ENCODE measurements around the gene DHFR2. TPM values are rescaled to one million over a fixed set of nuclear protein-coding genes. Genes with fewer than 3 reads are reported as not detected.

DHFR2 gene
- total RNA-seq, 1 experiment from 2014 or later: 3.4 TPM

DNA sequence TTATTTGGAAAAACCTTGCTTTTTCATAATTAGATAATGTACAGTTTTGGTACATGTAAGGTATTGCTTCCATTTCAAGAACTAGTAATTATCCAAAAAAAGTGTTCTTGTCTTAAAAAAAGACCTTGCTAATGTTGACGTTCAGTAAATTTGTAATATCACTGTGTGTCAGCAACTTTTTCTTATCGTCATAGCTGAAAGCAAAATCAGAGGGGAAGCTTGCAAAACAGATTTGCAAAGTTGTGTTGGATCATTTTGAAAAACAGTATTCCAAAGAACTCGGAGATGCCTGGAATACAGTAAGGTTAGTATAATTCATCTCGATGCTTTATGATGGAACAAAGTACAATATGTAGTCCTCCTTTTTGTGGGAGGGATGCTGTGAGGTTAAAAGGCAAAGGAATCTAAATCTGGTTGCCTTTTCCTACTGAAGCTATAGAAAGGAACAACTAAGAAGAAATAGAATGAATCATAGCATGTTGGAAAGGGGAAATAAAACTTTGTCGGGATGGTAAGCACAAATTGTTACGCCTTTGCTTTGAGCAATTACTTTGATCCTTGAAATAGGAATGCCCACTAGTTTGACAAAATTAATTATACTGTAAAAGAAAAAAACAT lies 1.6 kb upstream of the DHFR2 start:
- ChIA-PET POLR2A (interaction anchor here (2.2 to 3.0 kb wide), 3 partner anchors 14 to 85 kb away, joined by 10 to 11 read pairs (median 11); partner anchors contain the start of gene ARL13B), CTCF (interaction anchor here (0.7 to 6.4 kb wide), 4 partner anchors 9 to 65 kb away, joined by 3 to 37 read pairs (median 4); no protein-coding TSS in a partner anchor)
- BruUV-seq (replicated peaks): no TSS peak
- H3K27me3 Mint-ChIP-seq (ENCODE audit: insufficient read depth, unreplicated experiment): no peaks in the 10 kb centered on the region
- peaks cover 20% of the 10 kb centered on the region for H3K36me3 Mint-ChIP-seq (ENCODE audit: insufficient read depth, unreplicated experiment)
- peak overlapping the region; percentile 92 for H3K4me3 Mint-ChIP-seq (ENCODE audit: unreplicated experiment)
- H3K27ac Mint-ChIP-seq (ENCODE audit: low read depth, unreplicated experiment): peak overlapping the region; percentile 99
- TF ChIP-seq, protein P1, sequence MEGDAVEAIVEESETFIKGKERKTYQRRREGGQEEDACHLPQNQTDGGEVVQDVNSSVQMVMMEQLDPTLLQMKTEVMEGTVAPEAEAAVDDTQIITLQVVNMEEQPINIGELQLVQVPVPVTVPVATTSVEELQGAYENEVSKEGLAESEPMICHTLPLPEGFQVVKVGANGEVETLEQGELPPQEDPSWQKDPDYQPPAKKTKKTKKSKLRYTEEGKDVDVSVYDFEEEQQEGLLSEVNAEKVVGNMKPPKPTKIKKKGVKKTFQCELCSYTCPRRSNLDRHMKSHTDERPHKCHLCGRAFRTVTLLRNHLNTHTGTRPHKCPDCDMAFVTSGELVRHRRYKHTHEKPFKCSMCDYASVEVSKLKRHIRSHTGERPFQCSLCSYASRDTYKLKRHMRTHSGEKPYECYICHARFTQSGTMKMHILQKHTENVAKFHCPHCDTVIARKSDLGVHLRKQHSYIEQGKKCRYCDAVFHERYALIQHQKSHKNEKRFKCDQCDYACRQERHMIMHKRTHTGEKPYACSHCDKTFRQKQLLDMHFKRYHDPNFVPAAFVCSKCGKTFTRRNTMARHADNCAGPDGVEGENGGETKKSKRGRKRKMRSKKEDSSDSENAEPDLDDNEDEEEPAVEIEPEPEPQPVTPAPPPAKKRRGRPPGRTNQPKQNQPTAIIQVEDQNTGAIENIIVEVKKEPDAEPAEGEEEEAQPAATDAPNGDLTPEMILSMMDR (IDR thresholded peaks at IDR 0.05; ENCODE audit: unreplicated experiment): no peak
- H3K9me3 Mint-ChIP-seq (ENCODE audit: unreplicated experiment): peaks cover 10% of the 10 kb centered on the region
- DNase-seq (ENCODE audit: unreplicated experiment): no peak
- H3K4me1 Mint-ChIP-seq (ENCODE audit: insufficient read depth, unreplicated experiment): peaks cover 18% of the 10 kb centered on the region
- intact Hi-C loops (cut with micrococcal nuclease): loop anchor here (10.0 kb wide), 2 partner anchors 190 to 220 kb away; no protein-coding TSS in a partner anchor

DNA sequence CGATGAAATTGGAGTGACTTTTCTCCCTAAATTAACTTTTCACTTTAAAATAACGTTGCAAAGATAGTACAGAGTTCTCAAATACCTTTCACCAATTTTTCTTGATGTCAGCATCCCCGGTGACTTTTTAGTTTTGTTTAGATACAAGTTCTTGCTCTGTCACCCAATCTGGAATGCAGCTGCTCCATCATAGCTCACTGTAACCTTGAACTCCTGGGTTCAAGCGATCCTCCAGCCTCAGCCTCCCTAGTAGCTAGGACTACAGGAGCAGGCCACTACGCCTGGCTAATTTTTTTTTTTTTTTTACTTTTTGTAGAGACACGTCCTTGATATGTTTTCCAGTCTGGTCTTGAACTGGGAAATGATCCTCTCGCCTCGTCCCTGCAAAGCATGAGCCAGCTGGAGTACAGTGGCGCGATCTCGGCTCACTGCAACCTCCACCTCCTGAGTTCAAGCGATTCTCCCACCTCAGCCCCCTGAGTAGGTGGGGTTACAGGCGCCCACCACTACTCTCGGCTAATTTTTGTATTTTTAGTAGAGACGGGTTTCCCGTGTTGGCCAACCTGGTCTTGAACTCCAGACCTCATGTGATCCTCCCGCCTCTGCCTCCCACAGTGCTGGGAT lies 892 bp upstream of the DHFR2 start:
- CTCF ChIA-PET: interaction anchor here (0.5 to 1.3 kb wide), 3 partner anchors 41 to 63 kb away, joined by 3 to 5 read pairs (median 4); no protein-coding TSS in a partner anchor
- TF ChIP-seq, protein P1 (IDR thresholded peaks at IDR 0.05; ENCODE audit: unreplicated experiment): no peak
- peak overlapping the region; percentile 99 for H3K27ac Mint-ChIP-seq (ENCODE audit: low read depth, unreplicated experiment)
- BruUV-seq (replicated peaks): no TSS peak
- peak overlapping the region; percentile 92 for H3K4me3 Mint-ChIP-seq (ENCODE audit: unreplicated experiment)
- intact Hi-C loops (cut with micrococcal nuclease): loop anchor here (10.0 kb wide), 2 partner anchors 189 to 219 kb away; no protein-coding TSS in a partner anchor
- POLR2A ChIA-PET: interaction anchor here (0.5 to 3.0 kb wide), 18 partner anchors 8 to 153 kb away, joined by 3 to 16 read pairs (median 6); partner anchors contain the start of genes ARL13B, PROS1 and STX19
- H3K9me3 Mint-ChIP-seq (ENCODE audit: unreplicated experiment): peaks cover 10% of the 10 kb centered on the region
- peak; percentile 25 for DNase-seq (ENCODE audit: unreplicated experiment)
- H3K4me1 Mint-ChIP-seq (ENCODE audit: insufficient read depth, unreplicated experiment): peaks cover 14% of the 10 kb centered on the region
- peaks cover 20% of the 10 kb centered on the region for H3K36me3 Mint-ChIP-seq (ENCODE audit: insufficient read depth, unreplicated experiment)
- H3K27me3 Mint-ChIP-seq (ENCODE audit: insufficient read depth, unreplicated experiment): no peaks in the 10 kb centered on the region

DNA sequence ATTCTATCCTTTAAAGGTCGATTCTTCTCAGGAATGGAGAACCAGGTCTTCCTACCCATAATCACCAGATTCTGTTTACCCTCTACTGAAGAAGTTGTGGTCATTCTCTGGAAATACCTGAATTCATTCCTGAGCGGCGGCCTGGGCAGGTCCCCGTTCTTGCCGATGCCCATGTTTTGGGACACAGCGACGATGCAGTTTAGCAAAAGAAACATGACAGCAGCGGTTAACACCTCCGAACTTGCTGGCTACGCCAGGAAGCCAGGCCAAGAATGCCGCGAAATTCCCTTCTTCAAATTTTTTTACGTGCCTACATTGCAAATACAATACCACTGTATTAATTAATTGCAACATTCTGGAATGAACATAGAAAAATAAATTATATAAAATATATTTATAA lies 1.4 kb downstream of the DHFR2 start:
- no TSS peak for BruUV-seq (replicated peaks)
- ChIA-PET CTCF (interaction anchor here (0.7 to 1.2 kb wide), 2 partner anchors 11 to 707 kb away, joined by 3 read pairs; no protein-coding TSS in a partner anchor), POLR2A (interaction anchor here (0.5 to 3.0 kb wide), 4 partner anchors 48 to 82 kb away, joined by 3 to 16 read pairs (median 12); no protein-coding TSS in a partner anchor)
- intact Hi-C loops (cut with micrococcal nuclease): loop anchor here (10.0 kb wide), 2 partner anchors 186 to 216 kb away; no protein-coding TSS in a partner anchor
- Mint-ChIP-seq H3K27ac (ENCODE audit: low read depth, unreplicated experiment) (no peak overlapping the region), H3K9me3 (ENCODE audit: unreplicated experiment) (no peaks in the 10 kb centered on the region), H3K4me3 (ENCODE audit: unreplicated experiment) (no peak overlapping the region), H3K4me1 (ENCODE audit: insufficient read depth, unreplicated experiment) (peaks cover 14% of the 10 kb centered on the region), H3K27me3 (ENCODE audit: insufficient read depth, unreplicated experiment) (no peaks in the 10 kb centered on the region), H3K36me3 (ENCODE audit: insufficient read depth, unreplicated experiment) (peaks cover 16% of the 10 kb centered on the region)
- DNase-seq (ENCODE audit: unreplicated experiment): no peak
- TF ChIP-seq, protein P1 (IDR thresholded peaks at IDR 0.05; ENCODE audit: unreplicated experiment): no peak

DNA sequence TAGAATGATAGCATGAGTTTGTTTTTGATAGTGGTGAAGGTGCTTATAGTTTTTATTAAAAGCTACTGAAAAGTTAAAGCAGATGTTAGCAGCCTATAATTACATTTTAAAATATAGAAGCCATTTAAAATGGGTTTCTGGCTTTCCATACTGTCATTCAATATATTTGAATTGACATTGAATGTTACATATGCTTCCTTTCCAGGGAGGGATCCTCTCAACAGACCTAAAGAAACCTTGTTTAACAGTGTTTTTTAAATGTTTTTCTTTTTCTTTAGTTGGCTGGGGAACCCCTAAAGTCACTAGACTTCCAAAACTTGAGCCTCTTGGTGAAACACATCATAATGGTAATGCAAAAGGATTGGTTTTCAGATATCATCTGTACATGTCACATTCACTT lies 12.2 kb downstream of the DHFR2 start:
- Mint-ChIP-seq H3K9me3 (ENCODE audit: unreplicated experiment) (no peaks in the 10 kb centered on the region), H3K27ac (ENCODE audit: low read depth, unreplicated experiment) (no peak overlapping the region), H3K4me1 (ENCODE audit: insufficient read depth, unreplicated experiment) (no peaks in the 10 kb centered on the region), H3K27me3 (ENCODE audit: insufficient read depth, unreplicated experiment) (no peaks in the 10 kb centered on the region), H3K36me3 (ENCODE audit: insufficient read depth, unreplicated experiment) (peaks cover 7% of the 10 kb centered on the region), H3K4me3 (ENCODE audit: unreplicated experiment) (no peak overlapping the region)
- intact Hi-C loops (cut with micrococcal nuclease): no loop called here
- POLR2A ChIA-PET: interaction anchor here (2.3 kb wide), 1 partner anchor 12 kb away, joined by 11 read pairs; the partner anchor contains the start of genes DHFR2 and NSUN3
- no peak for DNase-seq (ENCODE audit: unreplicated experiment)
- TF ChIP-seq, protein P1 (IDR thresholded peaks at IDR 0.05; ENCODE audit: unreplicated experiment): no peak
- BruUV-seq (replicated peaks): no TSS peak
- CTCF ChIA-PET: interaction anchor here (0.6 to 1.0 kb wide), 3 partner anchors 10 to 19 kb away, joined by 3 to 4 read pairs (median 3); partner anchors contain the start of genes DHFR2 and NSUN3

Measured in MCF 10A (cell line).